GM18517 (cell line): ENCODE measurements around the gene MACROD2.

Experiments
- ATAC-seq: cut with Tn5 transposase; IDR thresholded peaks from one replicate; pipeline ENCODE4 v1.9.1; 2021; ENCODE audit warnings: mild to moderate bottlenecking, moderate library complexity; ENCODE audit not compliant: unreplicated experiment

Gene MACROD2

GRCh38 chr20:15847196-15847784 is 1852.0 kb downstream of the MACROD2 start:
- ATAC-seq: no peak

GRCh38 chr20:15848126-15848525 is 1852.8 kb downstream of the MACROD2 start:
- no peak for ATAC-seq

- ATAC-seq: no peak
Observed at GRCh38 chr20:15848995-15849610, 1853.8 kb downstream of the MACROD2 start.

- ATAC-seq: no peak
Observed at GRCh38 chr20:15851576-15852215, 1856.4 kb downstream of the MACROD2 start.

GRCh38 chr20:15854911-15855310 is 1859.6 kb downstream of the MACROD2 start:
- no peak for ATAC-seq

GRCh38 chr20:15857173-15857784 is 1862.0 kb downstream of the MACROD2 start:
- ATAC-seq: peak; percentile 84

- no peak for ATAC-seq
Observed at GRCh38 chr20:15859061-15859460, 1863.7 kb downstream of the MACROD2 start.

- no peak for ATAC-seq
Observed at GRCh38 chr20:15860850-15861249, 1865.5 kb downstream of the MACROD2 start.

- ATAC-seq: no peak
Observed at GRCh38 chr20:15862178-15862577, 1866.9 kb downstream of the MACROD2 start.

- no peak for ATAC-seq
Observed at GRCh38 chr20:15863735-15864134, 1868.4 kb downstream of the MACROD2 start.

GRCh38 chr20:15865553-15865952 is 1870.2 kb downstream of the MACROD2 start:
- ATAC-seq: no peak

GRCh38 chr20:15866916-15867730 is 1871.8 kb downstream of the MACROD2 start:
- no peak for ATAC-seq

GRCh38 chr20:15867899-15868298 is 1872.6 kb downstream of the MACROD2 start:
- no peak for ATAC-seq

GRCh38 chr20:15875446-15875845 is 1880.1 kb downstream of the MACROD2 start:
- ATAC-seq: no peak

- no peak for ATAC-seq
Observed at GRCh38 chr20:15882553-15882952, 1887.2 kb downstream of the MACROD2 start.

GRCh38 chr20:15886250-15886649 is 1890.9 kb downstream of the MACROD2 start:
- no peak for ATAC-seq

- ATAC-seq: no peak
Observed at GRCh38 chr20:15887387-15887786, 1892.1 kb downstream of the MACROD2 start.

- ATAC-seq: no peak
Observed at GRCh38 chr20:15889061-15889460, 1893.7 kb downstream of the MACROD2 start.

- no peak for ATAC-seq
Observed at GRCh38 chr20:15889514-15890256, 1894.4 kb downstream of the MACROD2 start.

- ATAC-seq: no peak
Observed at GRCh38 chr20:15890407-15890982, 1895.2 kb downstream of the MACROD2 start.
